ENCODE data around the gene ACOT11.

The ACOT11 gene

DNA sequence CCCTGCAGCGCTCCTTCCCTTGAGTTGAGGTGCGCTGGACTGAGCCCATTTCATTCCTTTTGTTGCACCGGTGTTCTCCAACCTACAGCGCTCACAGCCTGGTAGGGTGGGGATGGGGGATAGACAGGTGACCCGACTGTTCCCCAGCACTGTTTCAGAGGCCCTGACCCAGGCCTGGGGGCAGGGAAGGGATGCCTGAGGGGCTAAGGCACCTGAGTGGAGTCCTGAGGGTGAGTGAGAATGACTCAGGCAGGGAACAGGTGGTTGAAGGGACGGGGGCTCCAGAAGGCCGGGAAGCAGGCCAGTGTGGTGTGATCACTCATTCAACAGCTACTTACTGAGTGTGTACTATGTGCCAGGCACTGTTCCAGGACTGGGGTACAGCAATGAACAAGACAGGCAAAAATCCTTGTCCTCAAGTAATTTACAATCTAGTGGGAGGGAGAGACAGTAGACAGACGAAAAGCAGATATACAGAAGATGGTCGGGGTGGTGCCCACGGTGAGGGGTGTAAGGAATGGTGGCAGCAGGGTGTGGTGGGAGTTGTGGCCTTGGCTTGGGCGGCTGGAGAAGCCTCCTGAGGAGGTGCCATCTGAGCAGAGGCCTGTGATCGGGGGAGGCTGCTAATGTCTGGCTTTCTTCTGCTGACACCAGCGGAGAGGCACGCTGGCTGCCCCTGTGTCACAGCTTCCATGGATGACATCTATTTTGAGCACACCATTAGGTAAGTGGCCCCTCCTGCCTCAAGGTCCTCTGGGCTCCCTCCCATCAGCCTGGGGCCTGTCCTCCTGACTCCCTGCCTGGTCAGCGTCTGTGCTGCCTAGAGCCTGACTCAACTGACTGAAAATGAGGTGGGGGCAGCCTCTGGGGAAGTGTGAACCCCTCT lies 37.4 kb downstream of the ACOT11 start:
- DNase-seq (ENCODE audit: low read depth): no peak

- no peak for DNase-seq (ENCODE audit: low read depth)
These were observed 40.3 kb downstream of the ACOT11 start for GRCh38 chr1:54588377-54588776.

- peak; percentile 12 for DNase-seq (ENCODE audit: low read depth)
These were observed 43.2 kb downstream of the ACOT11 start for GRCh38 chr1:54591127-54591756.

GRCh38 chr1:54593571-54594160 lies 45.6 kb downstream of the ACOT11 start:
- no peak for DNase-seq (ENCODE audit: low read depth)

- DNase-seq (ENCODE audit: low read depth): no peak
These were observed 46.4 kb downstream of the ACOT11 start for GRCh38 chr1:54594463-54594862.

DNA sequence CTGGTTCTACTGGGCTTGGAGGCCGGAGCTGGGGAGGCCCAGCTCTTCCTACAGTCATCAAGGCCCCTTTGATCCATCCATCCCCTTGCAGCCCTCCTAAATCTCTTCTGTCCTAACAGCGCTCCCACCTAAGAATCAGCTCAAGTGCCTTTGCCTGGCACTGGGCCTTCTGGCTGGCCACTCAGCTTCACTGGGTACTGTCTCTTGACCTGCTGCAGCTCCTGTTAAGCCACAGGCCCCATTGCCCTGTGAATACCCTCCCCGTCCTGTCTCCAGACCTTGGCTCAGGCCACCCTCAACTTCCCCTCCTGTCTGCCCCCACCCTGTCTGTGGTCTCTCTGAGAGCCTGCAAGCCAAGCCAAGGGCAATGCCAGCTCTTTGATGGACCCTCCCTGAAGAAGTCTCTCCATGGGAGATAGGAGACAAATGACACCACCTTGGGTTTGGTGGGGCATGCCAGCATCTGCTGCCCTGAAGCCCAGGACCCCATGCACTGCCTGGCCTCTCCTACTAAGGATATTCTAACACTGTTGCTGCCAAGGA lies 48.0 kb downstream of the ACOT11 start:
- DNase-seq (ENCODE audit: low read depth): no peak

DNA sequence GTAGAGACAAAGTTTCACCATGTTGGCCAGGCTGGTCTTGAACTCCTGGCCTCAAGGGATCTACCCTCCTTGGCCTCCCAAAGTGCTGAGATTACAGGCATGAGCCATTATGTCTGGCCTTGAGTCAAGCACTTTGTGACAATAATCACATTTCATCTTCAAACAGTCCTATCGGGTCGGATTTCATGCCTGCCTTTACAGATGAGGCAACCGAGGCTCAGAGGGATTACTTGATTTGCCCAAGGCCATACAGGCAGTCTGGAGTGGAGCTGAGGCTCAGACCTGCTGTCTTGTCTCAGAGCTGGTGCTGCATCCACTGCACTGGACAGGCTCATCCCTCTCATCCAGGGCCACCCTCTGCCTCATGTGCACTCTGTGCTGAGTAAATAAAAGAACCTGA lies 48.7 kb downstream of the ACOT11 start:
- DNase-seq (ENCODE audit: low read depth): peak; percentile 21

GRCh38 chr1:54597455-54598030 lies 49.5 kb downstream of the ACOT11 start:
- DNase-seq (ENCODE audit: low read depth): no peak

DNA sequence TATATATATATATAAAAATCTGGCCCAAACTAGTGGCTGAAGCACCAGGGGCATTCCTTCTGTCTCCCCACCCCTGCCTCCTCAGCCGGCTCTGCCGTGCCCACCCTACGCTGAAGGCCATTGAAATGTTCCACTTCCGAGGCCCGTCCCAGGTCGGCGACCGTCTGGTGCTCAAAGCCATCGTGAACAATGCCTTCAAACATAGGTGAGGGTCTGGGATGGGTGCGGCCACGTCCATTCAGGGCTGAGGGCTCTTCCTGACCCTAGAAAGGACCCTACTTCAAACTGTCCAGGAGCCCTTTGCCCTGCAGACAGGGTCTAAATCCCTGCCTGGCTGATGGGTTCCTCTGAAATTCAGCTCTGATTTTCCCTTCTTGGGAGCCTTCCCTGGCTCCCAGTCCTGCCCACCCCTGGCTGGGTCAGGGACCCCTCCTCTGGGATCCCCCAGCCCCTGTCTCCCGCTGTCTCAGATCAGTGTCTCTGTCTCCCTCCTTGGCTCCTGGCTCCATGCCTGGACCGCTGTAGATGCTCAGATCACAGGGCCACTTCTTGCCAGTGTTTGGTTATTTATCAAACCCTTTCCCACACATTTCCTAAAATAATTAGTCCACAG lies 51.3 kb downstream of the ACOT11 start:
- DNase-seq (ENCODE audit: low read depth): no peak

GRCh38 chr1:54600947-54601721 lies 53.1 kb downstream of the ACOT11 start:
- DNase-seq (ENCODE audit: low read depth): no peak

GRCh38 chr1:54601730-54602129 lies 53.7 kb downstream of the ACOT11 start:
- no peak for DNase-seq (ENCODE audit: low read depth)

GRCh38 chr1:54602554-54602953 lies 54.5 kb downstream of the ACOT11 start:
- no peak for DNase-seq (ENCODE audit: low read depth)

- no peak for DNase-seq (ENCODE audit: low read depth)
These were observed 55.2 kb downstream of the ACOT11 start for GRCh38 chr1:54603241-54603640.

- no peak for DNase-seq (ENCODE audit: low read depth)
These were observed 56.0 kb downstream of the ACOT11 start for GRCh38 chr1:54604051-54604450.

DNA sequence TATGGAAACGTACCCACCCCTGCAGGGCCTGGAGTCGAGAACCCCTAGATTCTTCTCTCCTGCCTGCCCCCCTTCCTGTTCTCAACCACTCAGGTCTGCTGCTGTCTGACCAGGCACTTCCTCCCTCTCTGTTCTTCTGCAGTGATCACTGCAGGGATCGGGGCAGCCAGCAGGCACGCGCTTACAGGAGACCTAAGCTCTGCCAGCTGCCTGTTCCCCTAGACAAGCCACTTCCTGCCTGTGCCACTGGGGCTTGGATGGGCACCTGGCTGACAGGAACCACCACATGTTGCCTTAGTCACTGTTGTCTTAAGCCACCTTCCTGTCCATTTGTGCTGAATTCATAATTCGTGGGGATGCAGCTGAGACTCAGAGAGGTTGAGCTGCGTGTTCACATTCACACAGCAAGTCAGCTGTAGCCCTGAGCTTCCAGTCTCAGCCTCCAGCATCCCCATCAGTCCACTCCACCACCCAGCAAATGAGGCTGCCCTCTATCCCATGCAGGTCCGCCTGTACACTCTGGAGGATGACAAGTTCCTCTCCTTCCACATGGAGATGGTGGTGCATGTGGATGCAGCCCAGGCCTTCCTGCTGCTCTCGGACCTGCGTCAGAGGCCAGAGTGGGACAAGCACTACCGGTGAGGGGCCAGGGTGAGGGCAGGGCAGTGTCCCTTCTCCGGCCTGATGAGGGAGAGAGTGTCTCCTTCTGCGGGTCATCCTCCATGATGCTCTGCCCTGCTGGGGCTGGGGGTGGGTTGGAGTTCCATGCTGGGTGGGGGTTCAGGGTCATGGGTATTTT lies 56.7 kb downstream of the ACOT11 start:
- DNase-seq (ENCODE audit: low read depth): no peak

GRCh38 chr1:54606096-54606989 lies 58.3 kb downstream of the ACOT11 start:
- no peak for DNase-seq (ENCODE audit: low read depth)

DNA sequence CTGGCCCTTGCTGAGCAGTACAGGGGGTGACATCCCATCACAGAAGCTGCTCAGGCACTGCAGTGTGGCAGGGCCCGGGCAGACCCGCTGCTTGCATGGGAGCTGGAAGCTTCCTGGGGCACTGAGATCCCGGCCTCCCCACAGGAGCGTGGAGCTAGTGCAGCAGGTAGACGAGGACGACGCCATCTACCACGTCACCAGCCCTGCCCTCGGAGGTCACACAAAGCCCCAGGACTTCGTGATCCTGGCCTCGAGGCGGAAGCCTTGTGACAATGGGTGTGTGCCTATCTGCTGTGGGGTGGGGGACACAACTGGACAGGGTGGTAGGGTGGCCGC lies 58.9 kb downstream of the ACOT11 start:
- no peak for DNase-seq (ENCODE audit: low read depth)

DNA sequence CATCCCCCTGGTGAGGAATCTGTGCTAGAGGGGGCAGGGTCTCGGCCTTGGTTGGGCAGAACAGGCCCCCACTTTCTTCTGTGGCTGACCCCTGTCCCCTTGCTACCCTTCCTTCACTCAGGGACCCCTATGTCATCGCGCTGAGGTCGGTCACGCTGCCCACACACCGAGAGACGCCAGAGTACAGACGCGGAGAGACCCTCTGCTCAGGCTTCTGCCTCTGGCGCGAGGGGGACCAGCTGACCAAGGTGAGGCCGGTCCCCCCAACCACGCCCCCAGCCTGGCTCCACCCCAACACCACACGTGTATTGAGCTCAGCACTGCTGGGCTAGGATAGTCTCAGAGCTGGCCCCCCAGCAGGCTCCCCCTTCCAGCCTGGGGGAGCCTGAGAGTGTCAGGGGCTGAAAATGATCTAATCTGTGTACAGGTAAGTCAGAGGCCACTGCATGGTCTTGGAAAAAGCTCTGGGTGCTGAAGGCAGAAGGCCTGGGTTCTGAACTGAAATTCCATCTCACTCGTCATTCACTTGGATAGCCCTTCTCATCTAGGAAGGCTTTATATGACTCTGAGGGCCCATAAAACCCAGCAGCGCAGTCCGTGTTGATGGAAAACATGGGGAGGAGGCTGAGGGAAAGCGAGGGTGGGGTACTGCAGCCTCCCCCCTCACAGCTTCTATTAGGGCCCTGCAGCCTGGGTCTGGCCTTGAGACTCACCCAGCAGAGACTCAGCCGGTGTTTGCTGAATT lies 60.0 kb downstream of the ACOT11 start:
- DNase-seq (ENCODE audit: low read depth): no peak
